Caco-2 (cell line): ENCODE results near the gene CFAP221. TPM values are rescaled to one million over a fixed set of nuclear protein-coding genes. Genes with fewer than 3 reads are reported as not detected.

Experiments used
- BruUV-seq: library from RNA; stranded (reverse); fragments of 400-500 nt; replicated peaks from 2 replicates; lab custom pipeline; 2021; lab: Mats Ljungman, UMichigan
- CTCF ChIA-PET: fragments of 300-600 bp; sonication (Branson Sonifier 250); formaldehyde crosslinking; loops from one replicate; lab custom pipeline; 2022; ENCODE audit warnings: antibody characterized with exemption; lab: Charles Lee
- POLR2A ChIA-PET: fragments of 300-600 bp; sonication (Branson Sonifier 250); formaldehyde crosslinking; loops from one replicate; lab custom pipeline; 2022; ENCODE audit warnings: antibody characterized with exemption; lab: Charles Lee
- DNase-seq, 2 experiments: peaks; one replicate each; pipeline versions ENCODE4 v3.0.0 to v3.0.0-alpha.2; 2020 to 2022
- H3K27me3 ChIP-seq: replicated peaks from 2 replicates; pipeline ENCODE4 v1.6.0; 2011; ENCODE audit warnings: low read length; ENCODE audit not compliant: control insufficient read depth, insufficient read depth
- H3K36me3 ChIP-seq: 2 replicates; pipeline ENCODE4 v1.5.1; 2011; ENCODE audit warnings: low read length; ENCODE audit not compliant: control insufficient read depth, insufficient read depth
- H3K4me1 ChIP-seq: fragments of 250-450 bp; sonication (Bioruptor Pico); 2 replicates; pipeline ENCODE4 v1.5.1; 2020; ENCODE audit warnings: mild to moderate bottlenecking
- H3K4me3 ChIP-seq: 2 replicates; pipeline ENCODE4 v1.5.1; 2011; ENCODE audit warnings: low read depth, mild to moderate bottlenecking, control low read depth, low read length
- H3K9me3 ChIP-seq: fragments of 250-450 bp; sonication (Bioruptor Pico); 2 replicates; pipeline ENCODE4 v1.5.1; 2020; ENCODE audit warnings: mild to moderate bottlenecking, moderate library complexity
- H3K27ac Mint-ChIP-seq: one replicate; pipeline ENCODE4 v1.8.0; 2022; ENCODE audit warnings: mixed read lengths; ENCODE audit not compliant: unreplicated experiment
- H3K27me3 Mint-ChIP-seq: one replicate; pipeline ENCODE4 v1.8.0; 2022; ENCODE audit warnings: mixed read lengths; ENCODE audit not compliant: insufficient read depth, unreplicated experiment
- H3K36me3 Mint-ChIP-seq: one replicate; pipeline ENCODE4 v1.8.0; 2022; ENCODE audit warnings: mild to moderate bottlenecking, mixed read lengths; ENCODE audit not compliant: insufficient read depth, unreplicated experiment
- H3K4me1 Mint-ChIP-seq: one replicate; pipeline ENCODE4 v1.8.0; 2022; ENCODE audit warnings: low read depth, mixed read lengths; ENCODE audit not compliant: unreplicated experiment
- H3K4me3 Mint-ChIP-seq: one replicate; pipeline ENCODE4 v1.8.0; 2022; ENCODE audit warnings: mild to moderate bottlenecking, moderate library complexity, mixed read lengths; ENCODE audit not compliant: unreplicated experiment
- H3K9me3 Mint-ChIP-seq: one replicate; pipeline ENCODE4 v1.8.0; 2022; ENCODE audit warnings: mixed read lengths; ENCODE audit not compliant: unreplicated experiment
- intact Hi-C: fragments of 100-400 bp; cut with micrococcal nuclease; formaldehyde crosslinking; loops from one replicate; pipeline ENCODE4 v1.10.0; 2022; ENCODE audit not compliant: unreplicated experiment
- total RNA-seq: library from RNA; stranded (reverse); gene quantifications from 2 replicates; pipeline ENCODE4 v1.2.3, GENCODE V29; 2022
- TF ChIP-seq, protein P1 (sequence below), 2 experiments: fragments of 200-600 bp in 1 of 2; IDR thresholded peaks; 1 replicate in 1 of 2; 2 replicates in 1 of 2; pipeline versions ENCODE4 v1.5.1 to v1.8.0; 2011 to 2022; ENCODE audit warnings: antibody characterized with exemption in 1 of 2, control low read depth in 1 of 2, inconsistent platforms in 1 of 2, low read depth in 1 of 2, low read length in 1 of 2, mild to moderate bottlenecking in 1 of 2, moderate library complexity in 1 of 2; ENCODE audit not compliant: insufficient read depth in 1 of 2, severe bottlenecking in 1 of 2, unreplicated experiment in 1 of 2

Gene CFAP221
- total RNA-seq, 1 experiment from 2014 or later = not detected

DNA sequence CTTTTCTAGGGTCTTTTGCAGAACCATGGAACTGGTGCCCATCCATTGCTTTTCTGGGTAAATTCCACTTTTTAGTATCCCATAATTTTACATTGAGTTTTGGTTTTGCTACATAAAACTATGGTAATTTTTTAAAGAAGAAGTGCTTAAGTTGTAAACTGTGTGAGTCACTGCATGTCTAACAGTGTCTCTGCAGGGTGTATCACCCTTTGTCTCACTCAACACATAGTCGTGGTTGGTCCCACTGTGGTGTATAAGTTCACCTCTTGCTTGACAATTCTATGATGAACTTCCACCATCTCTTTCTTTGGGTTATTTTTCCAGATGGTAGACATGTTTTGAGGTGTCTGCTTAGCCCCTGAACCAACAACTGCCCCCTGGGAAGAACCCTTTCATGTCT, 30.4 kb upstream of the CFAP221 start:
- peaks cover 10% of the 10 kb centered on the region for H3K27me3 Mint-ChIP-seq
- intact Hi-C loops = no loop called here
- no TSS peak for BruUV-seq
- no peak overlapping the region for H3K4me3 Mint-ChIP-seq
- no peak overlapping the region for H3K27ac Mint-ChIP-seq
- Histone ChIP-seq H3K4me1 (no peaks in the 10 kb centered on the region), H3K4me3 (no peak overlapping the region), H3K36me3 (no peaks in the 10 kb centered on the region), H3K27me3 (no peaks in the 10 kb centered on the region), H3K9me3 (no peaks in the 10 kb centered on the region)
- no peaks in the 10 kb centered on the region for H3K4me1 Mint-ChIP-seq
- no peaks in the 10 kb centered on the region for H3K9me3 Mint-ChIP-seq
- TF ChIP-seq, protein P1, sequence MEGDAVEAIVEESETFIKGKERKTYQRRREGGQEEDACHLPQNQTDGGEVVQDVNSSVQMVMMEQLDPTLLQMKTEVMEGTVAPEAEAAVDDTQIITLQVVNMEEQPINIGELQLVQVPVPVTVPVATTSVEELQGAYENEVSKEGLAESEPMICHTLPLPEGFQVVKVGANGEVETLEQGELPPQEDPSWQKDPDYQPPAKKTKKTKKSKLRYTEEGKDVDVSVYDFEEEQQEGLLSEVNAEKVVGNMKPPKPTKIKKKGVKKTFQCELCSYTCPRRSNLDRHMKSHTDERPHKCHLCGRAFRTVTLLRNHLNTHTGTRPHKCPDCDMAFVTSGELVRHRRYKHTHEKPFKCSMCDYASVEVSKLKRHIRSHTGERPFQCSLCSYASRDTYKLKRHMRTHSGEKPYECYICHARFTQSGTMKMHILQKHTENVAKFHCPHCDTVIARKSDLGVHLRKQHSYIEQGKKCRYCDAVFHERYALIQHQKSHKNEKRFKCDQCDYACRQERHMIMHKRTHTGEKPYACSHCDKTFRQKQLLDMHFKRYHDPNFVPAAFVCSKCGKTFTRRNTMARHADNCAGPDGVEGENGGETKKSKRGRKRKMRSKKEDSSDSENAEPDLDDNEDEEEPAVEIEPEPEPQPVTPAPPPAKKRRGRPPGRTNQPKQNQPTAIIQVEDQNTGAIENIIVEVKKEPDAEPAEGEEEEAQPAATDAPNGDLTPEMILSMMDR (IDR thresholded peaks at IDR 0.05; ENCODE audit: insufficient read depth in 1 of 2, low read depth in 1 of 2, low read length in 1 of 2, severe bottlenecking in 1 of 2, unreplicated experiment in 1 of 2) = no peak
- CTCF ChIA-PET = no interaction called here
- POLR2A ChIA-PET = no interaction called here
- no peaks in the 10 kb centered on the region for H3K36me3 Mint-ChIP-seq
- no peak for DNase-seq

DNA sequence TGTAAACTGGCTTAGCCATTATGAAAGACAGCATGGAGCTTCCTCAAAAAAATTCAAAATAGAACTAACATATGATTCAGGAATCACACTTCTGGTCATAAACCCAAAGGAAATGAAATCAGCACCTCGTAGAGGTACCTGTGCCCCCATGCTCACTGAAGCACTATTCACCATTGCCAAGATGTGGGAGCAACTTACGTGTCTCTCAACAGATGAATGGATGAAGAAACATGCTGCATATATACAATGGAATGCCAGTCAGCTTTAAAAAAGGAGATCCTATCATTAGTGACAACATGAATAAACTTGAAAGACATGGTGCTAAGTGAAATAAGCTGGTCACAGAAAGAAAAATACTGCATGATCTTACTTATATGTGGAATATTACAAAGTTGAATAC, 28.1 kb upstream of the CFAP221 start:
- intact Hi-C loops = no loop called here
- Histone ChIP-seq H3K27me3 (no peaks in the 10 kb centered on the region), H3K4me3 (no peak overlapping the region), H3K9me3 (no peaks in the 10 kb centered on the region), H3K36me3 (no peaks in the 10 kb centered on the region), H3K4me1 (no peaks in the 10 kb centered on the region)
- H3K27ac Mint-ChIP-seq = no peak overlapping the region
- no peaks in the 10 kb centered on the region for H3K9me3 Mint-ChIP-seq
- TF ChIP-seq, protein P1 (IDR thresholded peaks at IDR 0.05; ENCODE audit: insufficient read depth in 1 of 2, low read depth in 1 of 2, low read length in 1 of 2, severe bottlenecking in 1 of 2, unreplicated experiment in 1 of 2) = no peak
- POLR2A ChIA-PET = no interaction called here
- CTCF ChIA-PET = interaction anchor here (0.6 kb wide), 1 partner anchor 61 kb away, joined by 9 read pairs; no protein-coding TSS in a partner anchor
- peaks cover 5% of the 10 kb centered on the region for H3K27me3 Mint-ChIP-seq
- H3K4me3 Mint-ChIP-seq = no peak overlapping the region
- no peaks in the 10 kb centered on the region for H3K4me1 Mint-ChIP-seq
- DNase-seq = no peak
- BruUV-seq = no TSS peak
- no peaks in the 10 kb centered on the region for H3K36me3 Mint-ChIP-seq

DNA sequence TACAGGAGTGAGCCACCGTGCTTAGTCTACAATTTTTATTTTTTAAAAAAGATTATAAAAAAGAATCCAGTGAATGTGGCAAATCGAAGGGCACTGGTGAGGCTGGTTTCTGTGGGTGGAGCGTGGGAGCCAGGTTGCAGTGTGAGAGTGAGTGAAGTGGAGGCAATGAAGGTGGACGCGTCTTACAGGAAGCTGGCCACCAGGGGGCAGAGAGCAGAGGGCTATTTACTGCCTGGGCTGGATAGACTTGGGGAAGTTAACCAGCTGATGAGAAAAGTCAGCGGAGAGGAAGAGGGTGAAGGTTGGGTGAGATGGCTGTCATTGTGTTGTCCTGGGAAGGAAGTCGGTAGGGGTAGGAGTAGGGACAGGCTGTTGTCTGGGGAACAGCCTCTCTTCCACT, 26.8 kb upstream of the CFAP221 start:
- Histone ChIP-seq H3K27me3 (no peaks in the 10 kb centered on the region), H3K4me3 (no peak overlapping the region), H3K36me3 (no peaks in the 10 kb centered on the region), H3K9me3 (no peaks in the 10 kb centered on the region), H3K4me1 (no peaks in the 10 kb centered on the region)
- Mint-ChIP-seq H3K4me1 (no peaks in the 10 kb centered on the region), H3K4me3 (no peak overlapping the region), H3K27me3 (peaks cover under 1% of the 10 kb centered on the region), H3K9me3 (no peaks in the 10 kb centered on the region), H3K27ac (no peak overlapping the region), H3K36me3 (no peaks in the 10 kb centered on the region)
- ChIA-PET CTCF (interaction anchor here (0.8 to 1.4 kb wide), 3 partner anchors 30 to 143 kb away, joined by 3 to 4 read pairs (median 3); no protein-coding TSS in a partner anchor), POLR2A (no interaction called here)
- DNase-seq = peak; percentile 62 to 71
- intact Hi-C loops = loop anchor here (1.0 kb wide), 2 partner anchors 75 to 143 kb away; no protein-coding TSS in a partner anchor
- no TSS peak for BruUV-seq
- TF ChIP-seq, protein P1 (IDR thresholded peaks at IDR 0.05; ENCODE audit: insufficient read depth in 1 of 2, low read depth in 1 of 2, low read length in 1 of 2, severe bottlenecking in 1 of 2, unreplicated experiment in 1 of 2) = peak; percentile 54 to 74
